Measurements from ENCODE around the gene DYDC2.

Gene DYDC2

GRCh38 chr10:80407812-80408241 lies 51.2 kb downstream of the DYDC2 start:
- Histone ChIP-seq H3K27me3 (ENCODE audit: insufficient read depth, low read length, poor library complexity, severe bottlenecking) (no peaks in the 10 kb centered on the region), H3K79me2 (ENCODE audit: insufficient read depth, low read length) (peaks cover 44% of the 10 kb centered on the region), H3F3A (ENCODE audit: low read depth) (no peaks in the 10 kb centered on the region), H3K9me3 (ENCODE audit: insufficient read depth, low read depth, low read length) (no peaks in the 10 kb centered on the region), H3K36me3 (ENCODE audit: insufficient read depth, low read length) (no peaks in the 10 kb centered on the region), H3K4me2 (ENCODE audit: low read depth, low read length, poor library complexity, severe bottlenecking) (peak overlapping the region; percentile 73), H4K20me1 (ENCODE audit: insufficient read depth, low read length, poor library complexity, severe bottlenecking) (peaks cover 11% of the 10 kb centered on the region), H3K9me2 (replicated peaks; ENCODE audit: low read depth, low read length) (no peaks in the 10 kb centered on the region), H3K4me1 (ENCODE audit: insufficient read depth, low read length, poor library complexity, severe bottlenecking) (peaks cover 51% of the 10 kb centered on the region), H3K4me3 (ENCODE audit: low read length, poor library complexity, severe bottlenecking) (peak overlapping the region; percentile 86), H2AFZ (ENCODE audit: low read length) (peak overlapping the region; percentile 97), H3K9ac (ENCODE audit: low read depth, low read length, poor library complexity, severe bottlenecking) (peak overlapping the region; percentile 88)
- TF ChIP-seq CTCF (conservative IDR thresholded peaks at IDR 0.05; ENCODE audit: low read length), result no peak
- no peak for TF ChIP-seq EZH2phosphoT487 (IDR thresholded peaks at IDR 0.05; ENCODE audit: borderline replicate concordance)

GRCh38 chr10:80408242-80409101 lies 51.9 kb downstream of the DYDC2 start, which contains the start of gene PRXL2A:
TSS of gene PRXL2A (plus strand) at chr10:80408551. CDS start at chr10:80420468, 11,917 bp downstream.
- Histone ChIP-seq H3K36me3 (ENCODE audit: insufficient read depth, low read length) (no peaks in the 10 kb centered on the region), H3K4me1 (ENCODE audit: insufficient read depth, low read length, poor library complexity, severe bottlenecking) (peaks cover 57% of the 10 kb centered on the region), H4K20me1 (ENCODE audit: insufficient read depth, low read length, poor library complexity, severe bottlenecking) (peaks cover 14% of the 10 kb centered on the region), H2AFZ (ENCODE audit: low read length) (peak within 1 kb of the TSS; percentile 97), H3K27me3 (ENCODE audit: insufficient read depth, low read length, poor library complexity, severe bottlenecking) (no peaks in the 10 kb centered on the region), H3K9me3 (ENCODE audit: insufficient read depth, low read depth, low read length) (no peaks in the 10 kb centered on the region), H3K4me3 (ENCODE audit: low read length, poor library complexity, severe bottlenecking) (peak within 1 kb of the TSS; percentile 86), H3F3A (ENCODE audit: low read depth) (no peaks in the 10 kb centered on the region), H3K4me2 (ENCODE audit: low read depth, low read length, poor library complexity, severe bottlenecking) (peak within 1 kb of the TSS; percentile 73), H3K9ac (ENCODE audit: low read depth, low read length, poor library complexity, severe bottlenecking) (peak within 1 kb of the TSS; percentile 88), H3K9me2 (replicated peaks; ENCODE audit: low read depth, low read length) (no peaks in the 10 kb centered on the region), H3K79me2 (ENCODE audit: insufficient read depth, low read length) (peaks cover 51% of the 10 kb centered on the region)
- TF ChIP-seq CTCF (conservative IDR thresholded peaks at IDR 0.05; ENCODE audit: low read length) (no peak), EZH2phosphoT487 (IDR thresholded peaks at IDR 0.05; ENCODE audit: borderline replicate concordance) (no peak)

- H3K4me3 ChIP-seq (ENCODE audit: low read length, poor library complexity, severe bottlenecking), result peak overlapping the region; percentile 86
These were observed 52.5 kb downstream of the DYDC2 start for GRCh38 chr10:80409121-80409520.

More at GRCh38 chr10:80409121-80409520, 52.5 kb downstream of the DYDC2 start:
- Histone ChIP-seq H2AFZ (ENCODE audit: low read length) (peak overlapping the region; percentile 97), H3K4me1 (ENCODE audit: insufficient read depth, low read length, poor library complexity, severe bottlenecking) (peaks cover 63% of the 10 kb centered on the region), H3K9me2 (replicated peaks; ENCODE audit: low read depth, low read length) (no peaks in the 10 kb centered on the region), H3K9me3 (ENCODE audit: insufficient read depth, low read depth, low read length) (no peaks in the 10 kb centered on the region), H3K27me3 (ENCODE audit: insufficient read depth, low read length, poor library complexity, severe bottlenecking) (no peaks in the 10 kb centered on the region), H3K79me2 (ENCODE audit: insufficient read depth, low read length) (peaks cover 57% of the 10 kb centered on the region), H3F3A (ENCODE audit: low read depth) (no peaks in the 10 kb centered on the region), H3K36me3 (ENCODE audit: insufficient read depth, low read length) (no peaks in the 10 kb centered on the region), H3K9ac (ENCODE audit: low read depth, low read length, poor library complexity, severe bottlenecking) (peak overlapping the region; percentile 88), H4K20me1 (ENCODE audit: insufficient read depth, low read length, poor library complexity, severe bottlenecking) (peaks cover 14% of the 10 kb centered on the region), H3K4me2 (ENCODE audit: low read depth, low read length, poor library complexity, severe bottlenecking) (peak overlapping the region; percentile 73)
- TF ChIP-seq EZH2phosphoT487 (IDR thresholded peaks at IDR 0.05; ENCODE audit: borderline replicate concordance) (no peak), CTCF (conservative IDR thresholded peaks at IDR 0.05; ENCODE audit: low read length) (no peak)

Measured in Loucy (cell line).